GM18951 (cell line): ENCODE data around the gene SREBF1.

Experiments
- POLR2A ChIP-seq: IDR thresholded peaks from 4 replicates; pipeline ENCODE4 v1.6.1; 2011; ENCODE audit warnings: mild to moderate bottlenecking; ENCODE audit not compliant: insufficient read length, insufficient read depth; ENCODE audit errors: extremely low read depth
- in situ Hi-C: fragments of 300-500 bp; cut with MboI; formaldehyde crosslinking; loops from one replicate; pipeline ENCODE4 v1.12.0; 2022; ENCODE audit warnings: low sequenced_read_pairs, mixed read lengths, inconsistent platforms; ENCODE audit not compliant: unreplicated experiment

The SREBF1 gene

DNA sequence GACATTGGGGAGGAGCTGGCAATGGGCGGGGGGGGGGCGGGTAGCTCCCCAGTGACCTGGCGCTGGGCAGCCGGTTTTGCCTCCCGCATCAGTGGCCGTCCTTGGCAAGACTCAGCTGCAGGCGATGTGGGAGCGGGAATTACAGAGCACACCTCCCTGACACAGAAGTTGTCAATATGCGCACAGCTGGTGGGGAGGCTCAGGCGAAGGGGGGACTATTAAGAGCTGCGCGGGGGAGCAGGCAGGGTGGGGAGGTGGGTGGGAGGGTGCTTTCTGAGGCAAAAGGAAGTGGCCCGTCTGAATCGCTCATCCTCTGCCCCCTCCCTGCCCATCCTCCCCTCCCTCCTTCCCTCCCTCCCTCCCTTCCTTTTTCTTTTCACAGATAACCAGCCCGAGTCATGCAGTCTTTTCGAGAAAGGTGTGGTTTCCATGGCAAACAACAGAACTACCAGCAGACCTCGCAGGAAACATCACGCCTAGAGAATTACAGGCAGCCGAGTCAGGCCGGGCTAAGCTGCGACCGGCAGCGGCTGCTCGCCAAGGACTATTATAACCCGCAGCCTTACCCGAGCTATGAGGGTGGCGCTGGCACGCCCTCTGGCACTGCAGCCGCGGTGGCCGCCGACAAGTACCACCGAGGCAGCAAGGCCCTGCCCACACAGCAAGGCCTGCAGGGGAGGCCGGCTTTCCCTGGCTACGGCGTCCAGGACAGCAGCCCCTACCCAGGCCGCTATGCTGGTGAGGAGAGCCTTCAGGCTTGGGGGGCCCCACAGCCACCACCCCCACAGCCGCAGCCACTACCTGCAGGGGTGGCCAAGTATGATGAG is 44.0 kb downstream of the SREBF1 start:
- no peak for TF ChIP-seq POLR2A
- in situ Hi-C loops, result no loop called here

DNA sequence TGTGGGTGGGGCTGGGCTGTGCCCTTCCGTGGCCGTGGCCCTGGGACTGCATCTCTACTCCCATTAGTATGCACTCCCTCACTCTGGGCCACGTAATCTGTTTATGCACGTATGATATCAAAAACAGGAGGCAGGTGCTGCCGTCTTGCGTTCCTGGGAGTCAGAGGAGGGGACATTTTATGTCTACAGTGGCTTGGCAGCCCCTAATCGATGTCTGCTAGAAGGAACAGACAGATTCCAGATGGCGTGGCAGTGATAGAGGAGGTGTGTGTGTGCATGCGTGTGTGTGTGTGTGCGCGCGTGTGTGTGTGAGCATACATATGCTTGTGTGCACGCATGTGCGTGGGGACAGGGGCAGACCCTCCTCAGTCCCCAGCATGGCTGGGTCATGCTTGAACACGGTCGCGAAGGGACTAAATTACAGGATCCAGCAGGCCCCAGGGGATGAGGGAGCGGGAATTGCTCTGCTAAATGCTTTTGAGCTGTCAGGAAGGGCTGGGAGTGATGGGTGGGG is 44.7 kb downstream of the SREBF1 start:
- no peak for TF ChIP-seq POLR2A
- in situ Hi-C loops, result no loop called here

DNA sequence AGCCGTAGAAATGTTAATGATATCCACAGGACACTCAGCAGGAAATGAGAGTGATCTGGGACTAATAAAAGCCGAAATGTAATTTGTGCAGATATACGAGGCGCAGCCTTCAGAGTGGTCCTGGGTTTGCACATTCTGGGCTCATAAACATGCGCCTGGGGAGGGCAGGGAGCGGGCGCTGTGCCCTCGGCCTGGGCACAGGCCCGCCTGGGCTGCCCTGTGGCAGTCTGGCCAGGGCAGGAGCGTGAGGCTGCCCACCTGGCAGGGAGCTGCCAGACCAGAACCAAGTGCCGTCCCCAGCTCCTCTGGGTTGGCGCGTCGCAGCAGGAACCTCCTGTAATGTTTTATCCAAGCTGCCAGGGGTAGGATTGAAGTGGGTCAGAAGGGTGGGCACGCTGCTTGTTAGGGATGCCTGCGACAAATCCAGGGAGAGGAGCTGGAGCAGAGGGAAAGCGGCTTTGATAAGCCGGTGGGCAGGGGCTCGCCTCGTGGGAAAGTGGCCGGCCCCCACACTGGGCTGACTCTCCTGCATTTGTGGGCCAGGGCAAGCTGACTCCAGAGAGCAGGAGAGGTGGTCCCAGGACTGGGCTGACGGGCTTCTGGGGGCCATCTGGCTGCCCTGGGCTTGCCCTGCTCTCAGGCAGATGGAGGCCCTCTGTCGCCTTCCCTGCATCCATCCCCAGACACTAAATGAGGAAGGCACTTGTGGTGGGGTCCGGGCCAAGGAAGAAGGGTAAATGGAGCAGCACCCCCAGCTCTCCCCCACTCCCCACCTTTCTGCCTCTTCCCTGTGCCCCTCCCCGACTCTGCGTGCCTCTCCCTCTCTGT is 45.9 kb downstream of the SREBF1 start:
- in situ Hi-C loops, result no loop called here
- no peak for TF ChIP-seq POLR2A

DNA sequence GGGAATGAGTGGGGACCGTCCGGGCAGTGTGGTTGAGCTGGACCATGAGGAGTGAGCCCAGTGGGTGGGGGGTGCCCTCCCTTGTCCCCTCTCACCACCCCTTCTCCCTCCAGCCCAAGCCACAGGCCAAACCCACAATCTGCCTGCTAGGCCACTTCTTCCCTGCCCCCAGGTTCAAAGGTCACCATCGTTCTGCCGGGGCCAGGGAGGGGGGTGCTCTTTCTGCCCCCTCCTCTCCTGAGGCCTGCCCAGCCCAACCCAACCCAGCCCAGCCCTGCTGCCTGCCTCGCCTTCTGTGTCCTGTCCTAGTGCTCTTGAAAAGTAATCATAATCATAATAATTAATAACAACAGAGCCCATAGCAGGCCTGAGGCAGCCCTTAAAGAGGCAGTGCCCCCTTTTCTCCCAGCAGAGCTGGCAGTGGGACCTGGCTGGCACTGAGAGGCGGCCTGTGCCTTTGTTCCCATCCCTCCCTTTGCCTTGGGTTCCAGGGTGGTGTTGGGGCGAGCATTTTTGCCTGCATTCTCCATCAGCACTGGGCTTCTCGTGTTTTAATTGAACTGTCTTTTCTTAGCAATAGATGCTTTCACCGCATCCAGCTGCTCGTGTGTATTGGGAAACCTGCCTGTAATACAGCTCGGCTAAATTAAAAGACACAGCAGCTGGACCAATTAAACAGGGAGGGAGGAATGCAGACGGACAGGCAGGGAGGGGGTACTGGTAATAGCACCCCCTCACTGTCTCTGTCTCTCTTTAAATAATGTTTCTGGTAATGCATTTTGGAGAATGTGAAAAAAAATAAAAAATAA is 46.8 kb downstream of the SREBF1 start:
- in situ Hi-C loops, result no loop called here
- no peak for TF ChIP-seq POLR2A

DNA sequence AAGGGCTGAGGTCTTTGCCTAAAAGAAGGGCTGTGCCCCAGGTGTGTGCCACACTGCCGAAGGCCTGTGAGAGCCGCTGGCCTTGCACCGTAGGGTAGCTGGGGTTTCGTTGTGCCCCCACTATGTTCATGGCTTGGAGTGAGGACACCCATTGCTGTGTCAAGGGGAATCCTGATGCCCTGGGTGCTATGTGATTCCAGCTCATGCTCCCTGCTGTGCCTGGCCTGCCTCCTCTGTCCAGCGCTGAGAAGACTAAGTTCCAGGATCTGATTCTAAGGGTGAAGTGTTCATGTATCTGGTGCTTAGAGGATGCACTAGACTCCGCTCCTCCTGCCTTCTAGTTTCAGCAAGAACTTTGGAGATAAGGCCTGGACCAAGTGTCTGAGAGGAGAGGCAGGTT is 47.4 kb downstream of the SREBF1 start:
- in situ Hi-C loops, result no loop called here
- no peak for TF ChIP-seq POLR2A

DNA sequence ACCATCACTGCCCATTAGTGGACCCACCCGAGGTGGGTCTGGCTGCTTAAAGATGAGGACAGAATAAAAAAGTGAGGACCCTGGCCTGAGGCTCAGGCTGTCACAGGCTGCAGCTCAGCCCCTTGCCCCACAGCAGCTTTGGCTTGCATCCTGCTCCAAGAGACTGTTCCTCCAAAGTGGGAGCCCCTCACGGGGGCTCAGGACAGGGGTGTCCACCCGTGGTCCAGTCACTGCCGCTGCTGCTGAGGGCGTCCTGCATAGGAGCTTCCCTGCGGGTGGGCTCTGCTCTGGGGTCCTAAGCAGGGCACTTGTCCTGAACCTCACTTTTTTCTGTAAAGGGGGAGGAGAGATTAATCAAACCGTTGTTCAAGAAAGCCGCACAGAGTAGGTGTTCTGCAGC is 47.8 kb downstream of the SREBF1 start:
- in situ Hi-C loops, result no loop called here

DNA sequence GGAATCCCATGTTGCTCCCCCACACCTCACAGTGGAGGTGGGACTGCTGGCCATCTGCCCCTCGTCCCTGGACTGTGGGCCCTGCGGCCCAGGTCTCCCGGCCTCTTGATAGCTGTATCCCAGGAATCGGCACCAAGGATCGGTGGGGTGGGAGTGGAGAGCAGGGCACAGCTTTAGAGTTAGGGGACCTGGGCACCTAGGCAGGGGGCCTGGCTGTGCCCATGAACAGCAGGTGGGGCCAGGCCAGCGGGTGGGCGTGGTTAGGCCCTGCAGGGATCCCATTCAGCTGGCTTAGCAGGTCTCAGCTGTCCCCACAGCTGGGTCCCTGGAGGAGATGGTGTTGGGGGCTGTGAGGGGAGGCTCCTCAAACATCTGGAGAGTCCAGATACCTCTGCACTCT is 49.2 kb downstream of the SREBF1 start:
- in situ Hi-C loops, result no loop called here
- no peak for TF ChIP-seq POLR2A

More for the DNA sequence above, 47.8 kb downstream of the SREBF1 start:
- TF ChIP-seq POLR2A, result no peak

DNA sequence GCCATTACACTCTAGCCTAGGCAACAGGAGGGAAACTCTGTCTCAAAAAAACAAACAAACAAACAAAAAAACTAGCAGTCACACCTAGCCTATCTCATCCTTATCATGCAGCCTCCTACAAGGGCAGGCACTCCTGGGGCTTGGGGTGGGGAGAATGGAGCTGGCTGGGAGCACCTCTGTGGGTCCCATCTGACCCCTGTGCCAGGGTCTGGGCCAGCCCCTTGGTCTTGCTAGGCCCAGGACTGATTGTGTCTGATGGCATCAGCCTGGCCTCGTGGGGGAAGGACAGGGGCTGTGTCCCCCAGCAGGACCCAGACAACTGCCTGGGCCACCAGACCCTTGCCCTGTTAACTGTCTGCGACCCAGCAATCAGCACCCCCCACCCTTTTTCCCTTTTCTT is 49.8 kb downstream of the SREBF1 start:
- in situ Hi-C loops, result no loop called here

DNA sequence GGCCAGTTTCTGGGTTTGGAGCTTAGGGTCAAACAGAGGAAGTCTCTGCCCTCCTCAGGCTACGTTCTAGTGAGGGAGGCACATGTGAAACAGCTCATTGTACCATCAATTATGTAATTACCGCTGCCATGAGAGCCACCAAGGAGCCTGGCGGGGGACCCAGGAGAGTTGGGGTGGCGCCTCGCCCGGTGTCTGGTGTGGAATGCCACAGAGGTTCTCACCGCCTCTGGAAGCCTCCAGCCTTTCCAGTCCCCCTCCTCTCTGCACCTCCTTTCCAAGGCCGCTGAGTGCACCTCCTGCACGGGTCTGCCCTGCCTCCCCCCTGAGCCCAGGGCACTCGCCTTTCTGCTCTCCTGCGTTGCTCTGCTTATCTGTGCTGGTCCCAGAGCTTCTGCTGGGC is 51.4 kb downstream of the SREBF1 start:
- in situ Hi-C loops, result no loop called here
- no peak for TF ChIP-seq POLR2A

More for the DNA sequence above, 49.8 kb downstream of the SREBF1 start:
- TF ChIP-seq POLR2A, result no peak

DNA sequence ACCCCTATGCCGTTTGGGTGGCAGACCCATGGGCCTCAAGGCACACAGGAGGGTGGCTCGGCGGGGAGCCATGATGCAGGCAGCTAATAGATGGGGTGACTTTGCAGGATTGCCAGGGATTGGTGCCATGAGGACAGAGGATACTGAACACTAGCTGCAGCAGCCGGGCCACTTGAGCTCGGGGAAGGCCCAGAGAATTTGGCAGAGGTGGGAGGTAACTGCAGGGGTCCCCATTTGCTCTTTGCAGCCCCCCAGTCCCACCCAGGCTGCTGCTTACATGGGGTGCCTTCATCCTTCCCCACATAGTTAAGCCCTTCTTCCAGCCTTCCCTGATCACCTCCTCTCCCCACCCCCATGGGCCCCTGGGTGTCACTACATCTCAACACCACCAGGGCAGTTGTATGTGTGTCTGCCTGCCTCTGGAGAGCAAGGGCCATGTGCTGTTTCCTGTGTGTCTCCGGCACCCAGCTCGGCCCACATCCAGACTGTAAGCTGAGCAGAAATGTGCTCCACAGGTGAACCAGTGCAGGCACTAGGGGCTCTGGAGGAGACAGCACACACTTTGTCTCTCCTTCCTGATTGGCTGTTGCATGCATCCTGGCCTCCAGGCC is 52.0 kb downstream of the SREBF1 start:
- in situ Hi-C loops, result no loop called here
- no peak for TF ChIP-seq POLR2A

DNA sequence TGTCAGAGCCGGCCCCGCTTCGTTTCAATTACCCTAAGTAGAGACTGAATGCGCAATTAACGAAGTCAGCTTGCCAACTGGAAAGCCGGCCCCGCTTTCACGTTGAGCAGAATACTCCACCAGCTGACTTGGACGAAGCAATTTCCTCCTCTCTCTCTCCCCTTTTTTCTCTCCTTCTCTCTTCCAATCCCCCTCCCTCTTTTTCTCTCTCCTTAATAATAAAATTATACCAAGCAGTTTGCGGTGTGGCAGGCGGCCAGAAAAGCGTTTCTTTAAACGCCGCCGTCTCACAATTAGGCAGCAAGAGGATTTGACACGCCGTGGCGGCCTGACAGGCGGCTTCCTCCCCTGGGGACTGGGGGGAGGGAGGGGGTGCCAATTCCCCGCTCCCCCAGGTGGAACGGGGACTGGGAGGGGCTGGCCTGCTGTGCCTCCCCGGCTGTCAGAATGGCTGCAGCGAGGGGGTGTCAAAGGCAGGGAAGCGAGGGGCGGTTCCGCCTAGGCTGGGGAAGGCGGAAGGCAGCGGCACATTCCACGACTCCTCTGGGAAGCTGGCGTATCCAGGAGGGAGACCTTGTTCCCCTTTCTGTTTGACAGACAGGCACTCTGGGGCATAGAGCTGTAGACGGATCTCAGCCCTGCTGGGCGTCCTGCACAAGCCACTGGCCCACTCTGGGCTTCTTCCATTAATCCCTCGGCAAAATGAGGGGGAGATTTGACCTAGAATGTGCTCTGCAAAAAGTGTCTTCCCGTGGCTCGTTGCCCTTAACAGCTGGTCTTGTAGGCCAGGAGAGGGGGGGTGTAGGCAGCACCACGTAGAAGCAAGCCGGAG is 52.7 kb downstream of the SREBF1 start:
- TF ChIP-seq POLR2A, result no peak
- in situ Hi-C loops, result no loop called here
